GM13977 (cell line): ENCODE data around the gene ARHGAP11A.

Experiments
- DNase-seq: peaks from one replicate; pipeline ENCODE4 v3.0.0; 2012; ENCODE audit warnings: low spot score
- CTCF ChIP-seq: IDR thresholded peaks from 2 replicates; pipeline ENCODE4 v1.5.1; 2012; ENCODE audit warnings: mild to moderate bottlenecking, control low read depth; ENCODE audit not compliant: insufficient read depth; ENCODE audit errors: extremely low read depth, missing control alignments
- in situ Hi-C: fragments of 300-500 bp; cut with MboI; formaldehyde crosslinking; loops from one replicate; pipeline ENCODE4 v1.12.0; 2022; ENCODE audit warnings: low sequenced_read_pairs, low pct_unique_long_range_greater_than_20kb, mixed read lengths, inconsistent platforms; ENCODE audit not compliant: unreplicated experiment

Gene ARHGAP11A

GRCh38 chr15:32657941-32658340, 42.6 kb downstream of the ARHGAP11A start:
- in situ Hi-C loops: loop anchor here (25.0 kb wide), 1 partner anchor 179 kb away; no protein-coding TSS in a partner anchor
- no peak for TF ChIP-seq CTCF
- no peak for DNase-seq

GRCh38 chr15:32659340-32660155, 44.2 kb downstream of the ARHGAP11A start:
- in situ Hi-C loops: loop anchor here (10.0 to 25.0 kb wide), 2 partner anchors 178 to 335 kb away; no protein-coding TSS in a partner anchor
- DNase-seq: no peak
- no peak for TF ChIP-seq CTCF

GRCh38 chr15:32663671-32664070, 48.4 kb downstream of the ARHGAP11A start:
- TF ChIP-seq CTCF: no peak
- DNase-seq: no peak
- in situ Hi-C loops: loop anchor here (10.0 to 25.0 kb wide), 2 partner anchors 174 to 331 kb away; no protein-coding TSS in a partner anchor

GRCh38 chr15:32664796-32665195, 49.5 kb downstream of the ARHGAP11A start:
- DNase-seq: no peak
- no peak for TF ChIP-seq CTCF
- in situ Hi-C loops: loop anchor here (10.0 to 25.0 kb wide), 2 partner anchors 173 to 330 kb away; no protein-coding TSS in a partner anchor

- DNase-seq: no peak
- TF ChIP-seq CTCF: no peak
- in situ Hi-C loops: loop anchor here (10.0 to 25.0 kb wide), 2 partner anchors 170 to 327 kb away; no protein-coding TSS in a partner anchor
These were observed 52.0 kb downstream of the ARHGAP11A start for GRCh38 chr15:32667321-32667720.

GRCh38 chr15:32668942-32669341, 53.6 kb downstream of the ARHGAP11A start:
- no peak for TF ChIP-seq CTCF
- in situ Hi-C loops: loop anchor here (10.0 to 25.0 kb wide), 2 partner anchors 168 to 326 kb away; no protein-coding TSS in a partner anchor
- DNase-seq: no peak
